ENCODE measurements around the gene AQP12A. TPM values are rescaled to one million over a fixed set of nuclear protein-coding genes. Genes with fewer than 3 reads are reported as not detected.

Gene AQP12A
- total and polyA plus RNA-seq, 10 of the 15 experiments (the other 5 are each of a cell fraction or from before 2014, with no cell fraction given): not detected

DNA sequence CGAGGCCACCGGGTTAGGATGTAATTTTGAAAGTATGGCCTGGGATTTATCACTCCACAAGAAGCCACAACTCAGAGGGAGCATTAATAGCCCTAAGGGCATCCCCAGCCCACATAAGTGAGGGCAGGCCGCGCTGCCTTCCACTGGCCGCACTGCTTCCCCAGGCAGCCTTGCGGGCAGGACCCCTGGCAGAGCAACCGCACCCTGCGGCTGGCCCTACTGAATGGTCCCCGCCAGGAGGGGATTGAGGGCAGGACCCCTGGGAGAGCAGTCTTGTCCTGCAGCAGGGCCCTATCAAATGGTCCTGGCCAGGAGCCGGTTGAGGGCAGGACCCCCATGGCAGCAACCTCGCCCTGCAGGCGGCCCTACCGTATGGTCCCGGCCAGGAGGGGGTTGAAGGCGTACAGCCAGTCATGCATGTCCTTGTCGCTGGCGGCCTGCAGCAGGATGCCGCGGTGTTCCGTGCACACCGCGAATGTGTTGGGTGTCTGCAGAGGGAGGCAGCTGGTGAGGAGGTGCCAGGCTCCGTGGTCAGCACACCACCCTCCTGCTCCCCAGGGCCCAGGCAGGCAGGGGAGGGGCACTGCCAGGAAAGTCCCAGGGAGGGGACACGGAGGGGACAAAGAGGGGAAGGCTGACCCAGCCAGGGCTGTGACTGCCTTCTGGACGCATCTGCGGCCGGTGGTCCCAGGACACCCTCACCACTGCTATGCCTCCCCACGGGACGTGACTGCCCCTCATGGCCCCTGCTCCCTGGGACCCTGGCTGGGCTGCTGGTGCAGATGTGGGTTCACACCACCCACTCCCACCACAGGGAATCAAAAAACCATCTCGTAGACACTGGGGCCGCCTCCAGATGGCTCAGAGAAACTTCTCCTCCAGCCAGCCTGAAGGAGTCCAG lies 26.3 kb downstream of the AQP12A start:
- Histone ChIP-seq H3K4me3 (no peak overlapping the region), H3K4me2 (ENCODE audit: control insufficient read depth, insufficient read depth) (no peak overlapping the region), H3K9me3 (replicated peaks; ENCODE audit: control insufficient read depth, insufficient read depth, low read length) (no peaks in the 10 kb centered on the region), H3K4me1 (ENCODE audit: control insufficient read depth, insufficient read depth, low read length) (no peaks in the 10 kb centered on the region), H3K9ac (ENCODE audit: control insufficient read depth, insufficient read depth, low read length) (no peak overlapping the region), H3K27ac (ENCODE audit: control insufficient read depth, insufficient read depth) (no peak overlapping the region), H4K20me1 (ENCODE audit: control insufficient read depth, insufficient read depth) (no peaks in the 10 kb centered on the region), H3K36me3 (ENCODE audit: control insufficient read depth in 2 of 2, insufficient read depth in 2 of 2, low read length in 1 of 2) (no peaks in the 10 kb centered on the region), H3K27me3 (replicated peaks in 1 of 2; ENCODE audit: control insufficient read depth in 2 of 2, insufficient read depth in 2 of 2, low read length in 1 of 2) (no peaks in the 10 kb centered on the region; a peak in 1 of 4 replicates), H3K79me2 (ENCODE audit: control insufficient read depth, insufficient read depth, low read length) (no peaks in the 10 kb centered on the region), H2AFZ (ENCODE audit: control insufficient read depth, low read depth, low read length) (no peak overlapping the region)
- BruUV-seq (replicated peaks): no TSS peak
- CTCF ChIA-PET: no interaction called here
- in situ Hi-C loops (cut with MboI) (no loop called here), intact Hi-C loops (cut with micrococcal nuclease; ENCODE audit: unreplicated experiment) (no loop called here)
- RAD21 ChIA-PET (ENCODE audit: unreplicated experiment): no interaction called here
- no peak for ATAC-seq
- FAIRE-seq: no peak
- POLR2A ChIA-PET: no interaction called here
- WGBS (ENCODE audit: insufficient coverage, insufficient replicate concordance, low lambda C conversion rate, missing lambda C conversion rate): 50% methylated on average over 31 of the region's 31 CpGs
- SMC1A ChIA-PET (ENCODE audit: uncharacterized antibody, unreplicated experiment): no interaction called here
- no peak for DNase-seq (ENCODE audit: low read depth, low spot score)
- TF ChIP-seq, protein P1, sequence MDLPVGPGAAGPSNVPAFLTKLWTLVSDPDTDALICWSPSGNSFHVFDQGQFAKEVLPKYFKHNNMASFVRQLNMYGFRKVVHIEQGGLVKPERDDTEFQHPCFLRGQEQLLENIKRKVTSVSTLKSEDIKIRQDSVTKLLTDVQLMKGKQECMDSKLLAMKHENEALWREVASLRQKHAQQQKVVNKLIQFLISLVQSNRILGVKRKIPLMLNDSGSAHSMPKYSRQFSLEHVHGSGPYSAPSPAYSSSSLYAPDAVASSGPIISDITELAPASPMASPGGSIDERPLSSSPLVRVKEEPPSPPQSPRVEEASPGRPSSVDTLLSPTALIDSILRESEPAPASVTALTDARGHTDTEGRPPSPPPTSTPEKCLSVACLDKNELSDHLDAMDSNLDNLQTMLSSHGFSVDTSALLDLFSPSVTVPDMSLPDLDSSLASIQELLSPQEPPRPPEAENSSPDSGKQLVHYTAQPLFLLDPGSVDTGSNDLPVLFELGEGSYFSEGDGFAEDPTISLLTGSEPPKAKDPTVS (IDR thresholded peaks at IDR 0.05; ENCODE audit: low read depth, low read length): no peak
- TF ChIP-seq, protein P2, sequence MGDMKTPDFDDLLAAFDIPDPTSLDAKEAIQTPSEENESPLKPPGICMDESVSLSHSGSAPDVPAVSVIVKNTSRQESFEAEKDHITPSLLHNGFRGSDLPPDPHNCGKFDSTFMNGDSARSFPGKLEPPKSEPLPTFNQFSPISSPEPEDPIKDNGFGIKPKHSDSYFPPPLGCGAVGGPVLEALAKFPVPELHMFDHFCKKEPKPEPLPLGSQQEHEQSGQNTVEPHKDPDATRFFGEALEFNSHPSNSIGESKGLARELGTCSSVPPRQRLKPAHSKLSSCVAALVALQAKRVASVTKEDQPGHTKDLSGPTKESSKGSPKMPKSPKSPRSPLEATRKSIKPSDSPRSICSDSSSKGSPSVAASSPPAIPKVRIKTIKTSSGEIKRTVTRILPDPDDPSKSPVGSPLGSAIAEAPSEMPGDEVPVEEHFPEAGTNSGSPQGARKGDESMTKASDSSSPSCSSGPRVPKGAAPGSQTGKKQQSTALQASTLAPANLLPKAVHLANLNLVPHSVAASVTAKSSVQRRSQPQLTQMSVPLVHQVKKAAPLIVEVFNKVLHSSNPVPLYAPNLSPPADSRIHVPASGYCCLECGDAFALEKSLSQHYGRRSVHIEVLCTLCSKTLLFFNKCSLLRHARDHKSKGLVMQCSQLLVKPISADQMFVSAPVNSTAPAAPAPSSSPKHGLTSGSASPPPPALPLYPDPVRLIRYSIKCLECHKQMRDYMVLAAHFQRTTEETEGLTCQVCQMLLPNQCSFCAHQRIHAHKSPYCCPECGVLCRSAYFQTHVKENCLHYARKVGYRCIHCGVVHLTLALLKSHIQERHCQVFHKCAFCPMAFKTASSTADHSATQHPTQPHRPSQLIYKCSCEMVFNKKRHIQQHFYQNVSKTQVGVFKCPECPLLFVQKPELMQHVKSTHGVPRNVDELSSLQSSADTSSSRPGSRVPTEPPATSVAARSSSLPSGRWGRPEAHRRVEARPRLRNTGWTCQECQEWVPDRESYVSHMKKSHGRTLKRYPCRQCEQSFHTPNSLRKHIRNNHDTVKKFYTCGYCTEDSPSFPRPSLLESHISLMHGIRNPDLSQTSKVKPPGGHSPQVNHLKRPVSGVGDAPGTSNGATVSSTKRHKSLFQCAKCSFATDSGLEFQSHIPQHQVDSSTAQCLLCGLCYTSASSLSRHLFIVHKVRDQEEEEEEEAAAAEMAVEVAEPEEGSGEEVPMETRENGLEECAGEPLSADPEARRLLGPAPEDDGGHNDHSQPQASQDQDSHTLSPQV (IDR thresholded peaks at IDR 0.05): no peak
- no peak for TF ChIP-seq NFXL1 (IDR thresholded peaks at IDR 0.05; ENCODE audit: borderline replicate concordance)
- TF ChIP-seq, protein P3, sequence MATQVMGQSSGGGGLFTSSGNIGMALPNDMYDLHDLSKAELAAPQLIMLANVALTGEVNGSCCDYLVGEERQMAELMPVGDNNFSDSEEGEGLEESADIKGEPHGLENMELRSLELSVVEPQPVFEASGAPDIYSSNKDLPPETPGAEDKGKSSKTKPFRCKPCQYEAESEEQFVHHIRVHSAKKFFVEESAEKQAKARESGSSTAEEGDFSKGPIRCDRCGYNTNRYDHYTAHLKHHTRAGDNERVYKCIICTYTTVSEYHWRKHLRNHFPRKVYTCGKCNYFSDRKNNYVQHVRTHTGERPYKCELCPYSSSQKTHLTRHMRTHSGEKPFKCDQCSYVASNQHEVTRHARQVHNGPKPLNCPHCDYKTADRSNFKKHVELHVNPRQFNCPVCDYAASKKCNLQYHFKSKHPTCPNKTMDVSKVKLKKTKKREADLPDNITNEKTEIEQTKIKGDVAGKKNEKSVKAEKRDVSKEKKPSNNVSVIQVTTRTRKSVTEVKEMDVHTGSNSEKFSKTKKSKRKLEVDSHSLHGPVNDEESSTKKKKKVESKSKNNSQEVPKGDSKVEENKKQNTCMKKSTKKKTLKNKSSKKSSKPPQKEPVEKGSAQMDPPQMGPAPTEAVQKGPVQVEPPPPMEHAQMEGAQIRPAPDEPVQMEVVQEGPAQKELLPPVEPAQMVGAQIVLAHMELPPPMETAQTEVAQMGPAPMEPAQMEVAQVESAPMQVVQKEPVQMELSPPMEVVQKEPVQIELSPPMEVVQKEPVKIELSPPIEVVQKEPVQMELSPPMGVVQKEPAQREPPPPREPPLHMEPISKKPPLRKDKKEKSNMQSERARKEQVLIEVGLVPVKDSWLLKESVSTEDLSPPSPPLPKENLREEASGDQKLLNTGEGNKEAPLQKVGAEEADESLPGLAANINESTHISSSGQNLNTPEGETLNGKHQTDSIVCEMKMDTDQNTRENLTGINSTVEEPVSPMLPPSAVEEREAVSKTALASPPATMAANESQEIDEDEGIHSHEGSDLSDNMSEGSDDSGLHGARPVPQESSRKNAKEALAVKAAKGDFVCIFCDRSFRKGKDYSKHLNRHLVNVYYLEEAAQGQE (IDR thresholded peaks at IDR 0.05; ENCODE audit: low read depth, low read length): no peak
- TF ChIP-seq, protein P4, sequence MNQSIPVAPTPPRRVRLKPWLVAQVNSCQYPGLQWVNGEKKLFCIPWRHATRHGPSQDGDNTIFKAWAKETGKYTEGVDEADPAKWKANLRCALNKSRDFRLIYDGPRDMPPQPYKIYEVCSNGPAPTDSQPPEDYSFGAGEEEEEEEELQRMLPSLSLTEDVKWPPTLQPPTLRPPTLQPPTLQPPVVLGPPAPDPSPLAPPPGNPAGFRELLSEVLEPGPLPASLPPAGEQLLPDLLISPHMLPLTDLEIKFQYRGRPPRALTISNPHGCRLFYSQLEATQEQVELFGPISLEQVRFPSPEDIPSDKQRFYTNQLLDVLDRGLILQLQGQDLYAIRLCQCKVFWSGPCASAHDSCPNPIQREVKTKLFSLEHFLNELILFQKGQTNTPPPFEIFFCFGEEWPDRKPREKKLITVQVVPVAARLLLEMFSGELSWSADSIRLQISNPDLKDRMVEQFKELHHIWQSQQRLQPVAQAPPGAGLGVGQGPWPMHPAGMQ (IDR thresholded peaks at IDR 0.05; ENCODE audit: borderline replicate concordance): no peak
- TF ChIP-seq RFX5 (IDR thresholded peaks at IDR 0.05; ENCODE audit: low read depth, low read length): no peak
- TF ChIP-seq IKZF1 (conservative IDR thresholded peaks at IDR 0.05): no peak
